GM19438 (cell line): ENCODE data around the gene RECK.
"Not testable (repeated sequence)": the region's sequence is repeated elsewhere in the genome, so short reads cannot be mapped to it uniquely, and the experiment has no call there.

Experiments
- ATAC-seq: cut with Tn5 transposase; IDR thresholded peaks from one replicate; pipeline ENCODE4 v1.9.1; 2021; ENCODE audit warnings: low read depth; ENCODE audit not compliant: unreplicated experiment

RECK gene, protein sequence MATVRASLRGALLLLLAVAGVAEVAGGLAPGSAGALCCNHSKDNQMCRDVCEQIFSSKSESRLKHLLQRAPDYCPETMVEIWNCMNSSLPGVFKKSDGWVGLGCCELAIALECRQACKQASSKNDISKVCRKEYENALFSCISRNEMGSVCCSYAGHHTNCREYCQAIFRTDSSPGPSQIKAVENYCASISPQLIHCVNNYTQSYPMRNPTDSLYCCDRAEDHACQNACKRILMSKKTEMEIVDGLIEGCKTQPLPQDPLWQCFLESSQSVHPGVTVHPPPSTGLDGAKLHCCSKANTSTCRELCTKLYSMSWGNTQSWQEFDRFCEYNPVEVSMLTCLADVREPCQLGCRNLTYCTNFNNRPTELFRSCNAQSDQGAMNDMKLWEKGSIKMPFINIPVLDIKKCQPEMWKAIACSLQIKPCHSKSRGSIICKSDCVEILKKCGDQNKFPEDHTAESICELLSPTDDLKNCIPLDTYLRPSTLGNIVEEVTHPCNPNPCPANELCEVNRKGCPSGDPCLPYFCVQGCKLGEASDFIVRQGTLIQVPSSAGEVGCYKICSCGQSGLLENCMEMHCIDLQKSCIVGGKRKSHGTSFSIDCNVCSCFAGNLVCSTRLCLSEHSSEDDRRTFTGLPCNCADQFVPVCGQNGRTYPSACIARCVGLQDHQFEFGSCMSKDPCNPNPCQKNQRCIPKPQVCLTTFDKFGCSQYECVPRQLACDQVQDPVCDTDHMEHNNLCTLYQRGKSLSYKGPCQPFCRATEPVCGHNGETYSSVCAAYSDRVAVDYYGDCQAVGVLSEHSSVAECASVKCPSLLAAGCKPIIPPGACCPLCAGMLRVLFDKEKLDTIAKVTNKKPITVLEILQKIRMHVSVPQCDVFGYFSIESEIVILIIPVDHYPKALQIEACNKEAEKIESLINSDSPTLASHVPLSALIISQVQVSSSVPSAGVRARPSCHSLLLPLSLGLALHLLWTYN

GRCh38 chr9:36036780-36037548 is at the start of gene RECK:
TSS of gene RECK (plus strand) at chr9:36036913. CDS start at chr9:36036999, 86 bp downstream.
- peak; percentile 72 for ATAC-seq

DNA sequence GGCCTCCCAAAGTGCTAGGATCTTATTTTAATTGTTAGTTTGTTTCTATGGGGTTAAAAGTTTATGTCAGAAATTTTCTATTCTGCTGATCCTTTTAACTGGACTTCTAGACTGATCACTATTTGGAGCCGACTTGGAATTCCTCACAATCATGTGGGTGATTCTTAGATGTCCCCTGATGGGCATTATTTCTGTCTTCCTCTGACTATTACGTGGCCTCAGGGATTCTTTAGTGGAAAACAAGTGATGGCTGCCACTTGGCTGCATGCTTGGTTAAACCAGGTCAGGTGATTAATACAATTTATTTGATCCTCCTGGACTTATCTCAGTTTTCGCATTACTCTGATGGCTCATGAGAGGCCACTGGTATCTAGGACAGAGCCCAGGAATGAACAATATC is 46.6 kb upstream of the RECK start:
- no peak for ATAC-seq

- not testable (repeated sequence) for ATAC-seq
These were observed 43.6 kb upstream of the RECK start for GRCh38 chr9:35993136-35993535.

- ATAC-seq, result no peak
These were observed 42.6 kb upstream of the RECK start for GRCh38 chr9:35993976-35994720.

- no peak for ATAC-seq
These were observed 41.8 kb upstream of the RECK start for GRCh38 chr9:35994959-35995358.

GRCh38 chr9:35996358-35996970 is 40.2 kb upstream of the RECK start:
- ATAC-seq, result no peak

- not testable (repeated sequence) for ATAC-seq
These were observed 39.7 kb upstream of the RECK start for GRCh38 chr9:35997016-35997415.

DNA sequence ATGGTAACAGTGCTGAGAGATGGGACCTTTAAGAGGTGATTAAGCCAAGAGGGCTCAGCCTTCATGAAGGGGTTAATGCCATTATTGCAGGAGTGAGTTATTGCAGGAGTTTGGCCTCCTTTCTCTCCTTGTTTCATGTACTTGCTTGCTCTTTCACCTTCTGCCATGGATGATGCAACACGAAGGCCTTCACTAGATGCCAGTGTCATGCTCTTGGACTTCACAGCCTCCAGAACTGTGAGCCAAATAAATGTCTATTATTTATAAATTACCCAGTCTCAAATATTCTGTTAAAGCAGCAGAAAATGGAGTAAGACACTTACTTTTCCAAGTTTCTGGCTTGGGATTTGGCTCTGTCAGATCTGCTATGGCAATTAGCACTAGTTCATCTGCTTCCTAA is 38.4 kb upstream of the RECK start:
- ATAC-seq, result no peak

- no peak for ATAC-seq
These were observed 30.8 kb upstream of the RECK start for GRCh38 chr9:36005891-36006290.

GRCh38 chr9:36006549-36007315 is 30.0 kb upstream of the RECK start:
- ATAC-seq, result no peak

DNA sequence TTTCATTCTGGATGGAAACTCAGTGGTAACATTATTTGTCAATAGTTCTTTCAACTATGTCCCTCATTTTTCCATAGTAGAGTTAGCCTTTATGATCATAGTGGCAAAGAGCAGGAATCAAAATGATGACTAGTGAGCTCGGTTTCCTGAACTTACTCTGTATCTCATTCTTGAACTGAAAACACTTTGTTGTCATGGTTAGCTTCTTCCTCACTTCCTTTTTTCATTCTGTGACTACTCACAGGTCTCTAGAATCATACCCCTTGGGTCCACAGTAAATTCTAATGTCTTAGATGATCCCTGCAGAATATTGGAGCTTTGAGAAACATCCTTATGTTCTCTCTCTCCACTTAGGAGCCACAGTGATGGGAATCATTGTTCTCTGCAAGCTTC is 29.4 kb upstream of the RECK start:
- no peak for ATAC-seq

GRCh38 chr9:36007852-36008251 is 28.9 kb upstream of the RECK start:
- no peak for ATAC-seq

GRCh38 chr9:36008774-36009300 is 27.9 kb upstream of the RECK start:
- no peak for ATAC-seq

DNA sequence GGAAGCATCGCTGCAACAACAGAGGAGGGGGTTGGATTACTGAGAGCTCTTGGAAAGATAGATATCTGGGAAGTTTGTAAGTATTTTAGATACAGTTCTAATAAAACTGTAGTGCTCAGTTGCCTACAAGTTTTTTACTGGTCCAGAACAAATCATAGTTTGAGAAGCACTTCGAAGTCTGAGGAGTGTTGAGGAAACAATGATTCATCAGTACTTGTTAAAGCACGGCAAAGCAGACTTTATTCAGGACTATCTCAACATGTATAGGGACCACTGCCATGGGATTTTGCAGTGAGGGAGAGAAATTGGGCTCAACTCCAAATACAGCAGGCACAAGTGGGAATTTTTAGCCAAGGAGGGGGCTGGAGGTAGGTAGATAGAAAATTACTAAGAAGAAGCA is 25.3 kb upstream of the RECK start:
- no peak for ATAC-seq

GRCh38 chr9:36017278-36017677 is 19.4 kb upstream of the RECK start:
- no peak for ATAC-seq

- no peak for ATAC-seq
These were observed 18.6 kb upstream of the RECK start for GRCh38 chr9:36018129-36018528.

- ATAC-seq, result no peak
These were observed 17.6 kb upstream of the RECK start for GRCh38 chr9:36018891-36019720.

- ATAC-seq, result no peak
These were observed 14.7 kb upstream of the RECK start for GRCh38 chr9:36021968-36022367.
